ENCODE measurements around the gene DSTN.

Gene DSTN

DNA sequence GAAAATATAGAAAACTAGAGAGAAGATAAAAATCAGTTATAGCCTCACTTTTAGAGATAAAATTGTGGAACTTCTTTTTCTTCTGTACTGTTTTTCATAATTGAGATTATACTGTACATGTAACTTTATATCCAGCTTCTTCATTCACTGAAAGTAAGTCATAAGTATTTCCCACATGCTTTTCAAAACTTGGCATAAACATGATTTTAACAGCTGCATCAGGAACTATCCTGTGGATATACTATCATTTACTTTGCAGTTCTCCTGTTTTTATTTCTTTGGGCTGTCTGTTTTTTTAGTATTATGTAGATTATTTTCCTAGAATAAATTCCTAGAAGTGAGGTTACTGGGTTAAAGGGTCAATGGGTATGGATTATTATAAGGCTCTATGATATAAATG lies 14.8 kb downstream of the DSTN start:
- no peak for DNase-seq

DNA sequence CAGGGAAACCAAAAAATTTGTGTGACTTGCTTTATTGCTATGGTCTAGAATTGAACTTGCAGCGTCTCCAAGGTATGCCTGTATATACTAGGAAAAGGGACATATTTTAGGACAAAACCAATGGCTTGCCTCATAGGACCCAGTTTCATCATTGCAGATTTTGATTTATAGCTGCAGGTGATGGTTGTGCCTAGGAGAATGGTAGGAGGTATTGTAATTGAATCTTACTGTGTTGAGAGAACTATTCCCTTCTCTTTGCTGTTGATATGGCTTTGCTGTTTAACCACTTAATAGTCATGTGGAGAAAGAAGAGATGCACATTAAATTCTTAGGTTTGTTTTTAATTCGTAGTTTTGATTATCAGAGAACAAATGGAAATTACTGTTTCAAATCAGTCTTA lies 16.4 kb downstream of the DSTN start:
- DNase-seq = no peak

DNA sequence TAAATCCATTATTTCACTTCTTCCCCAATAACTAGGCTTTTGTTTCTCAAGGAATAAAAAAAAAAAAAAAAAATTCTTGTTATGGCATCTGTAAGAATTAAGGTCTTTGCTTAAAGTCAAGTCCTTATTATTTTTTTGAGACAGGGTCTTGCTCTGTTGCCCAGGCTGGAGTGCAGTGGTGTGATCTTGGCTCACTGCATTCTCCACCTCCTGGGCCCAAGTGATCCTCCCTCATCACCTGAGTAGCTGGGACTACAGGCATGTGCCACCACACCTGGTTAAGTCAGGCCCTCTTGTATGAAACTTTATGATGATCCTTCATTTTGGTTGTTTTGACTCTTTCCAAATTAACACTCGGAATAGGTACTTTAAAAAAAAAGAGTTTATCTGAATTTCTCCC lies 17.3 kb downstream of the DSTN start:
- DNase-seq = no peak

DNA sequence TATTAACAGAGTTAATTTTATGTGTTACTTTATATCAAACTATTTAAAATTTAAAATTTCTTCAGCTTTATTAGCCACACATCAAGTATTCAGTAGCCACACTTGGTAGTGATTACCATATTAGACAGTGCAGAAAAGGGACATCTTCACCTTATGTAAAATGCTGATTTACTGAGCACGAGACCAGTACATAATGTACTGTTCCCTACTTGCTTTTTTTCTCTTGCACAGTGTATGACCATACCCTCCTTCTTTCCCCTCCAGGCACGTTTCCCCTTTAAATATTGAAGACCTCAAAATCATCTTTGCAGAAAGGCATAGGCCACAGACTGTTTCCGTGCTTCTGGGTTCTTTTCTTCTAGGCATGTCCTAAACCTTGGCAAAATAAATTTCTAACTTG lies 17.9 kb downstream of the DSTN start:
- no peak for DNase-seq

DNA sequence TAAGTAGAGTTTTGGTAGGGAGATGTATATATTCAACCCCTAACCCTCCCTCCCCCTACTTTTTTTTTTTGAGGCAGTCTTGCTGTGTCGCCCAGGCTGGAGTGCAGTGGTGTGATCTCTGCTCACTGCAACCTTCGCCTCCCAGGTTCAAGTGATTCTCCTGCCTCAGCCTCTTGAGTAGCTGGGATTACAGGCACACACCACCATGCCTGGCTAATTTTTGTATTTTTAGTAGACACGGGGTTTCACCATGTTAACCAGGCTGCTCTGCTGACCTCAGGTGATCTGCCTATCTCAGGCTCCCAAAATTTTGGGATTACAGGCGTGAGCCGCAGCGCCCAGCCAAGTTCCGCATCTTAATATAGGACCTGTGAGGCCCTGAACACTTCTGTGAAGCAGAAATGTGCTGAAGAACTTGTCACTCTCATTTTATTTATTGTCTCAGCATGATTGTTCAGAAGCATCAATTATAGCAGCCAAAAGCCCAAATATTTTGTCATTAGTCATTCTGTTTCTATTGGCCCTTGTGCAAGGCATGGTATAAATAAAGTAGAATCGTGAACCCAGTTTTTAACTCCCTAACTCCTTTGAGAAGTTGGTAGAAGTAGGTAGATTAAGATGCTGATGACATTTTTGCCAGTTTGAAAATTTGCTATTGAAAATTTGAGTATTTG lies 19.4 kb downstream of the DSTN start:
- no peak for DNase-seq

DNA sequence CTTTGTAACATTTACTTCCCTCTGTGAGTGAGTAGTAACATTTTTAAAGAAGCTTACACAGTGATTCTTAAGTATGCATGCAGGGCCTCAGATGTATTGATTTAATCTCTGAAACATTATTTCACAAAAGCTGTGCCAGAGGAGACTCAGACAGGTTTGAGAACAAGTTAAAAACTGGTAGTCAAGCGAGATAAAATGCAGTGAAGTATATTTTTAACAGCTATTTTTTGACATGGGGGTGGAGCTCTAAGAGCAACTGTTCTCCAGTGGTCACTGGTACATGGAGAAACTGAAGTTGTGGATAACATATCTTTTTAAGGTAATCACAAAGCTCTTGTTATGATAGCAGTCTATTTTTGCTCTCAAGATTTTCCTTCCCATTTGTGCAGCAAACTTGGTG lies 20.4 kb downstream of the DSTN start:
- no peak for DNase-seq

DNA sequence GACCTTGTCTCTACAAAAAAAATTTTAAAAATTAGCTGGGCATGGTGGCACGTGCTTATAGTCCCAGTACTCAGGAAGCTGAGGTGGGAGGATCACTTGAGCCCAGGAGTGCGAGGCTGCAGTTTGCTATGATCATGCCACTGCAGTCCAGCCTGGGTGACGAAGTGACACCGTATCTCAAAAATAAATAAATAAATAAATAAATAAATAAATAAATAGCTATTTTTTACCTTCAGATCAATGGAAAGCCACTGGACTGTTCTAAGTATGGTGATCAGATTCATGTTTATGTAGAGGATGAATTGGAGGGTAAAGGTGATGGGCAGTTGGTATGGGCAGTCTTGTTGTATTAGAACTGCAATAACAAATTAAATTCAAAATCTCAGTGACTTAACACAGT lies 24.0 kb downstream of the DSTN start:
- no peak for DNase-seq

DNA sequence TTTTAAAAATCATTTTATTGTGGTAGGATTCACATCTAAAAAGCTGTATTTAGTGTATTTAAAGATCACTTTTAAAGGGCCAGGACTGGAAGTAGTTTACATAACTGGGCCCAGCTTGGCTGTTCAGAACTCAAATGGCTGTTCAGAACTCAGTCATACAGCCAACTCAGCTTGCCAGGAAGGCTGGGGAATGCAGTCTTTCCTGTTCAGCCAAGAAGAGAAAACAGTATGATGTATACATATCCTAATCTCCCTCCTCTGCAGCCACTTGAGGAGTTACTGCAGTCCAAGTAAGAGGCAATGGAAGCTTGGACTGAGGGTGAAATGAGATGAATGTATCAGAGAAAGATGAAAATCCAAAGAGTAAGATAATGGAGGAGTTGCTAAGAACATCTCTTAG lies 24.6 kb downstream of the DSTN start:
- no peak for DNase-seq

DNA sequence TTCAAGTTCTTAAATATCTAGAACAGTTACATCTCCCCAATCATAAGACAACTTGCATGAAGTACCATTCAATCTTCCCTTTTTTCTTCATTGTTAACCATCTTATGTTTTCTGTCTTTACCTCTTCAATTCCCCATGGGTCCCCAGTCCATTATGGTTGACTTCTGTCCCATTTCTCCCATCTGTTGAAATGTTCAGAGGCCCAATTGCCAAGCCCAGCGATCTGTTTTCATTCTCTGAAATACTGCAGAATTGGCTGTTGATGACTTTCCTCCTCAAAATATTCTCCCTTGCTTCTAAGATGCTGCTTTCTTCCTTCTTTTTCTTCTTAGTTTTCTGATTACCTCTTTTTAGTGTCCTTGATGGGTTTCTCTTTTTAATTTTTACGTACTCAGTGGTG lies 26.0 kb downstream of the DSTN start:
- no peak for DNase-seq

DNA sequence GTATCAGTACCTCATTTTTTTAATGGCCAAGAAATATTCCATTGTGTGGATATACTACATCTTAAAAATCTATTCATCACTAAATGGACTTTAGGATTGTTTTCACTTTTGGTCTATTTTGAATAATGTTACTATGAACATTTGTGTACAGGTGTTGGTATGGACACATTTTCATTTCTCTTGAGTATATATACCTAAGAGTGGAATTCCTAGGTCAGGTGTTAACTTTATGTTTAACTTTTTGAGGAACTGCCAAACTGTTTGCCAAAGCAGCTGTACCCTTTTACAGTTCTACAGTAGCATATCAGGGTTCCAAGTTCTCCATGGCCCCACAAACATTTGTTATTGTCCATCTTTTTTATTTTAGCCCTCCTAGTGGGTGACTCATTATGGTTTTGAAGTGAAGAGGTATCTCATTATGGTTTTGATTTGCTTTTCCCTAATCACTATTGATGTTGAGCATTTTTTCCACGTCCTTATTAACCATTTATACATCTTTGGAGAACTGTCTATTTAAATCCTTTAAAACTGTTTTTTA lies 28.2 kb downstream of the DSTN start:
- no peak for DNase-seq

DNA sequence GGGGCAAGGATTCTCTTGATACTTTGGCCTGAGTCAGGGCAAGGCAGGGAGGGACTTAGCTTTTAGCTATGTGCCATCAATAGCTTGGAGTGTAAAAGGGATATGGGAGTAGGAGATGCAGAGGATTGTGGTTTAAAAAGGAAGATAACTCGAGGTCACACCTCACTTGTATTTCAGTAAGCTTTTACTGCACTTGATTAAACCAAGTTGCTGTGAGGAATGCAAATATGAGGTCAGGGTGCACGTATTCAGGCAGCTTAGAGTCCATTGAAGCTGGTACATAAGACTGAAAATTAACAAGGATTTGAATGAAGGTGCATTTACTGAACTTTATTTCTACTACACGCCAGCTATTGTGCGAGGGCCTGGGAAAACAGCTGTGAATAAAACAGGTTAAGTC lies 32.1 kb downstream of the DSTN start:
- DNase-seq = no peak

DNA sequence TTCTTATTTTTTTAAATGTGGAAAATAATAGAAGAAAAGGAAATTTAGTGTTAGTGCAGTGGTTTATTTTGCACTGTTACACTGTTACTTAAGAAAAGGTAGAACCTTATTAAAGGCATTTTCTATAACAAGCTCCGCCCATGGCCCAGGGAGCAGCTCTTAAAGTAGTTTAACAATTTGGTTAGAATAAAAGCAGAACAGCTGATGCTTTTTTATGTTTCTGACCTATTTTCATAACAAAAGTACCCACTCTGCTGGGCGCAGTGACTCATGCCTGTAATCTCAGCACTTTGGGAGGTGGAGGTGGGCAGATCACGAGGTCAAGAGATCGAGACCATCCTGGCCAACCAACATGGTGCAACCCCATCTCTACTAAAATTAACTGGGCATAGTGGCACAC lies 32.6 kb downstream of the DSTN start:
- DNase-seq = no peak

DNA sequence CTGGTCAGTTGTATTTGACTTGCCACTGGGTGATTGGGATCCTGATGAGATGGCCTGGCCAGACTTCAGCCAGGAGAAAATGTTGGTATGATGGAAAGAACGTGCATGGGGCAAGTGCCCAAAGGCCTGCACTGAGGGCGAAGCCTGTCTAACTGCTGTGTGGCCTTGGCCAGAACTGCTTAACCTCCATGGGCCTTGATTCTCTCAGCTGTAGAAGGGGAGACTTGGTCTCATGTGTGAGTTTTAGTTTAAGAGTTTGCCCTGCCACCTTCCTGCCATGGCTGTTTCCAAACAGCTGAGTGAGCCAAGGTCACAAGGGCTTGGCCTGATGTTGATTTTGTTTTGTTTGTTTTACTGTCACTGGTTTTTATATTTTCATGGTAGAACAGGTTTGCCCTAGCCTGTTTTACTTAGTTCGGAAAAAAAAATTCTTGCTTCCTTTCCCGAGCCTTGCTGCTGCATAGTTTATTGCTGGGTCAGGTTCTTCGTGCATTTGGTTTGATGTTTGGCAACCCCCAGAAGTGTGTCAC lies 35.3 kb downstream of the DSTN start:
- DNase-seq = no peak

DNA sequence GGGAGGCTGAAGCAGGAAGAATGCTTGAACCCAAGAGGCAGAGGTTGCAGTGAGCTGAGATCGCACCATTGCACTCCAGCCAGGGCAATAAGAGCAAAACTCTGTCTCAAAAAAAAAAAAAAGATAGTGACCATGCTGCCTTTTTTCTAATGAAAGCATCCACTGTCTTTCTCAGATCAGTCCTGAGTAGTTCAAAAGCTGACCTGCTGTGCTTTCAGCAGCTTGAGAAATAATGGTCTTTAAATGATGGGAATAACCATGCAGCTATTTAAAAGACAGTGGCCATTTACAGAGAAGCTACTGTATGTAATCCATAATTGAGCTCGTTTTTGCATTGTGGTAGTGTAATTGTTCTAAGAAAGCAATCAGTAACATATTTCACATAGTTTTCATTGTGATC lies 36.1 kb downstream of the DSTN start:
- DNase-seq = no peak

DNA sequence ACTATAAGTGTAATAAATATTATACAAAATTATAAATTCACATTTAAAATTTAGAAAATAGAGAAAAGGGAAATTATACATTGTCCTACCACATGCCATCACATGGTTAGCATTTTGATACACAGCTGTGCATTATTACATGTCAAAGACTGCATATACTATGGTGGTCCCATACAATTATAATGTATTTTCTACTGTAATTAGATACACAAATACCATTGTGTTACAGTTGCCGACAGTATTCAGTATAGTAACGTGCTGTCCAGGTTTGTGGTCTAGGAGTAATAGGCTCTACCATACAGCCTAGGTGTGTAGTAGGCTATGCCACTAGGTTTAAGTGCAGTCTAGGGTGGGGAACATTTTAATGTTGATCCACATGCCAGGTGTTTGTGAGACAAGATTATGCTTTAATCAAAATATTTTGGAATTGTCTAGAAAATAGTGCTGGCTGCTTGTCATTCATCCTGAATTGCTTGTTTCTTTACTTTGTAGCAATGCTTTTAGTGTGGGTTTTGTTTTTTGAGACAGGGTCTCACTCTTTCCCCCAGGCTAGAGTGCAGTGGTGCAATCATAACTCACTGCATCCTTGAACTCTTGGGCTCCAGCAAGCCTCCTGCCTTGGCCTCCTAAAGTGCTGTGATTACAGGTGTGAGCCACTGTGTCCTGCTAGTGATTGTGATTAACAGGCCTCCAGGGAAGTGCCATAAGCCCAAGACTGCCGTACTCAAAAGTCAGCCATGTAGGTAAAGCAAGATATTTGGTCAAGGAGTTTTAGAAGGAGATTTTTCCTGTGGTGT lies 39.0 kb downstream of the DSTN start:
- no peak for DNase-seq

DNA sequence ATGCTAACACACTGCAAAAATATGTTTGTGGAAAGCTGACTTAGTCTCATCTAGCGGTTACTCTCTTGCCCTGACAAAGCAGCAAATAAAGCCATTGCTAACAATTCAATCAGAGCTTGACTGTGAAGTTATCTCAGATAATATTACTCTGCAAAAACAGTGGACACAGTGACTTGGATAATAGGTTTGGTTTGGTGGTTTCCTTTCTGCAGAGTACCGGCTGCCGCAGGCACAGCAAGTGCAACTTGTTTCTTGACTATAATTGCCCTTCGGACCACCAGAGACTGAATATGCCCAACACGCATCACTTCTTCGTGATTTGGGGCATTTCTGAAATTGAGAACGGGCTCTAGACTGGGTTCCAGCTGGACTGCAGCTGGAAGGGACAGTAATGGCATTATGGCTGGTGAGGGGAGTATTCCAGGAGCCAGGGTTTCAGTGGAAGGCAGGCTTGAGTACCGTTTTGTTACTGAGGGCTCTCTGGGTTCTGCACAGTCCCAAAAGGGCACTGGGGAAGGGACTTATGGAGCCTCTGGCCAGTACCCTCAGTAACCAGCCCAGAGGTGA lies 40.0 kb downstream of the DSTN start:
- DNase-seq = no peak

DNA sequence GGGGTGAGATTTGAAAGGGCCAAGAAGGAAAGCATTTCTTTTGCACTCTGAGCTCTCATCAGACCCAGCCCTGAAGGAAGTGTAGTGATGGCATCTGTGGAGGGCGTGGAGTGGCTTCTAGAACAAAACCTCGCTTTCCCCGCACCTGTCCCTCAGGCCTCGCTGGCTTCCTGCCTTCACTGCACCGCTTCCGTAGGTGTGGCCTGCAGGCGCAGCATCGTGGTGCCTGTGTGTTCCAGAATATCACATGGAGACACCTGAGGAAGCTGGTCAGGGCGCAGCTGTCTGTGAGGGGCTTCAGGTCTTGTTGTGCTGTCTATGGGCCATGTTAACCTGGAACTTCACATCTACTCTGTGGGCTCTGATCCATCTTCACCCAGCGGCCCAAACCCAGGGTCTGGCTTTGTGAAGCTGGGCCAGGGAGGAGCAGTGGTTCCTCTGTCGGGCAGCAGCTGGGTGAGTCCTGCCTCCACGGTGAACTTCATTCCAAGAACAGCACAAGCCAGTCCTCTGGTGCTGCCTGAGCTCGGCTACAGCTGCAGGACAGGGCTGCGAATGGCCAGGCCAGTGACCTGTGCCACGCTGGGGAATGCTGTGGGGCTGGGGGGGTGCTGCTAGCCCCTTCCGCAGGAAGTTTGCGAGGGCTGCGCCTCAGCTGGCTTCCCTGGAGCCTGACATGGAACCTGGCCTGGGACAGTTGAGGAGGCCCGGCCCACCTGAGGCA lies 40.9 kb downstream of the DSTN start:
- DNase-seq = no peak

DNA sequence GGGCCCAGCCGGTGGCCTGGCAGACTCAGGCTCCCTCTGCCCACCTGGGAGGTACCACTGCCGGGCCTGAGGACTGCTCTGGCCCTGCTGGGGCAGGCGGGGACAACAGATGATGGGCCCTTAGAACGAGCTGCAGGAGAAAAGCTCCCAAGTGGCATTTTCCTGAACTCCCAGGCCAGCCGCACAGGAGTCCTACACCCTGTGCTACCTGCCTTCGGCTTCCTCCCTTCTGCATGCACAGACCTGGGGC lies 41.3 kb downstream of the DSTN start:
- DNase-seq = no peak

DNA sequence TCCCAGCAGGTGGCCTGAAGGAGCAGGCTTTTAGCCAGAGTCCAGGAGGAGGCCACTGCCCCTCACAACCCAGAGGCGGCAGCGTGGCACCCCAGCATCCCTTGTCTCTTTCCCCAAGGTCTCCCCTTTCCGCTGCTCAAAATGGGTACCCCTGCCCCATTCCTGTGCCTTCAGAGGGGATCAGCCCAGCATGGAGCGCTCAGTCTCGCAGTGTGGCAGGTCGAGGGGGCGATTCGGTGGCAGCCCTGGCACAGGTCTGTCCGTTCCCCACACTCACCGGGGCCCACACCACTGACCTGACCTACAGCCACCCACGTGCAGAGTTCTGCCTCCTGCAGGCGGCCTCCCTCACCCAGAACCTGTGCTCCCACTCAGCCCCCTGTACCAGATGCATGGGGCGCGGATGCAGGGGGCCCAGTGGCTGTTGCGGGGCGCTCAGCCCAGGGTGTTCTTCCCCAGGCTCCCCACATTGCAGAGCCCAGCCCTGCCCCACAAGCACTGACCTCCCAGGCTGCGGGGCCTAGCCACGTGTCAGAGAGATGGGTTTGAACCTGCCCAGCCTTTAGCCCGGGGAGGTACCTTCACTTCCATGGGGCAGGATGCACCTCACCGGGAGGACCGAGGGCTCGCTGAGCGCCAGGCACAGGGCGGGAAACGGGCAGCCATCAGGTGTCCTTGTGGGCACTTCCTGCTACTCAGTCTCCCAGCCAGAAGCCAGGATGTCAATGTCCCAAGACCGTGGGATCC lies 41.8 kb downstream of the DSTN start:
- DNase-seq = no peak

DNA sequence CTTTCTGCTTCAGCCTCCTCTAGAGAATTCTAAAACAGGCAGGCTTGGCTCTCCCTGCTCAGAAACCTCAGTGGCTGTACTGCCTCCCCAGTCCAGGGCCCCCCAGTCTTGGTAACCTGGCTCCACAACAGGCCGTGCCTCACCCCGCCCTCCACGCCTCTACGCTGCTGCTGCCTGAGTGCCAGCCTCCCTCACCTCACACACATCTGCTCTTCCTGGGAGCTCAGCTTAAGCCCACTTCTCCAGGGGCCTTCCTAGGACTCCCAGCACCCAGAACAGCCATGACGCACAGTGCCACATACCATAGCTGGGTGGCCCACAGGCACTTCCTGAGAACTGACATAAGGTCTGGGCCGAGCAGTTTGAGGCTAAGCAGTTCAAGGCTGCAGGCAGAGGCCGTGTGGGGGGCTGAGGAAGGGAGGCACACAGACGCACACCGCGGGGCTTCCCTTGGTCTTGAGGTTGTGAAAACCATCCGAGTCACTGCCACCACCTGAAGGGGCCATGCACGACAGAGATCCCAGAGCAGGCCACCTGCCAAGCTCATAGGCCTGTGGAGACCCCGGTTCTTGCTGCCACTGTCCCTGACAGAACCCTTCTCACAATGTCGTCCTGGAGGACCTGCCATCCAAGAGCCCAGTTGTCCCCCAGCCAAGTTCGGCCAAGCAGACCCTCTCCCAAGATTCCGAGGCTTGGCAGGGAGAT lies 42.6 kb downstream of the DSTN start:
- DNase-seq = no peak

DNA sequence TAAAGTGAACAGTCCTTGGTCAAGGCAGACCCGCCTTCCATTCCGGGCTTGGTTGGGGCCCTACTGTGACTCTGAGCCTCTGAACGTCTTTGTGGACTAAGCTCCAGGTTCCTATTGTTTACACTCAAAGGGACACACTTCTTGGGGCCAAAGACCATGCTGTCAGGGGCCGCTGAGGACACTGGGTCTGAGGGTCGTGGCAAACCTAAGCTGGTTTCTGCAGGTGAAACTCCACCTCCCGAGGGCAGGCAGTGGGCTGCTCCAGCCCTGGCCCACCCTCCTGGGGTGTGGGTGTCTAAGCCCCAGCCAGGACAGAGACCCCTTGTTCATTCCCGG lies 43.1 kb downstream of the DSTN start:
- DNase-seq = no peak

Measured in GOT3 (cell line).